H1 (cell line): ENCODE measurements around the gene CPXM2. TPM values are rescaled to one million over a fixed set of nuclear protein-coding genes. Genes with fewer than 3 reads are reported as not detected.

Experiments
- CTCF ChIA-PET: fragments of 300-600 bp; sonication (Branson Sonifier 250); formaldehyde crosslinking; loops from one replicate; lab custom pipeline; 2021; ENCODE audit not compliant: partially characterized antibody; lab: Charles Lee
- POLR2A ChIA-PET: fragments of 300-600 bp; sonication (Branson Sonifier 250); formaldehyde crosslinking; loops from one replicate; lab custom pipeline; 2021; ENCODE audit warnings: inconsistent platforms; ENCODE audit not compliant: partially characterized antibody; lab: Charles Lee
- DNase-seq, 2 experiments: peaks; one replicate each; pipeline versions ENCODE4 v3.0.0 to v3.0.0-alpha.2; 2010 to 2022; ENCODE audit warnings: low spot score in 2 of 2, low read depth in 1 of 2, mixed read lengths in 1 of 2
- FAIRE-seq: peaks from 2 replicates; lab custom pipeline; 2011; peaks lifted over from hg19 to GRCh38; lab: Jason Lieb, UNC
- H2AFZ ChIP-seq: 2 replicates; pipeline ENCODE4 v1.8.1; 2012; ENCODE audit warnings: low read length, inconsistent platforms
- H2AK5ac ChIP-seq: 2 replicates; pipeline ENCODE4 v1.6.1; 2013; ENCODE audit warnings: low read depth, low read length
- H2BK120ac ChIP-seq: replicated peaks from 2 replicates; pipeline ENCODE3; 2013; ENCODE audit warnings: low read depth, low read length, inconsistent platforms
- H2BK12ac ChIP-seq: 2 replicates; pipeline ENCODE4 v1.6.1; 2013; ENCODE audit warnings: low read depth, low read length
- H2BK15ac ChIP-seq: 2 replicates; pipeline ENCODE4 v1.6.1; 2013; ENCODE audit warnings: low read length
- H2BK20ac ChIP-seq: 2 replicates; pipeline ENCODE4 v1.6.1; 2013; ENCODE audit warnings: low read length
- H2BK5ac ChIP-seq: 2 replicates; pipeline ENCODE4 v1.6.1; 2013; ENCODE audit warnings: low read depth, low read length
- H3K14ac ChIP-seq: 2 replicates; pipeline ENCODE4 v1.6.1; 2013; ENCODE audit warnings: inconsistent platforms; ENCODE audit not compliant: insufficient read length
- H3K18ac ChIP-seq: 2 replicates; pipeline ENCODE4 v1.6.1; 2013; ENCODE audit warnings: low read length; ENCODE audit errors: extremely low read depth
- H3K23ac ChIP-seq: 2 replicates; pipeline ENCODE4 v1.6.1; 2013; ENCODE audit warnings: inconsistent platforms; ENCODE audit not compliant: insufficient read length
- H3K23me2 ChIP-seq: 2 replicates; pipeline ENCODE4 v1.6.1; 2013; ENCODE audit warnings: low read depth, low read length
- H3K27ac ChIP-seq: 2 replicates; pipeline ENCODE4 v1.6.1; 2011; ENCODE audit warnings: low read depth, low read length, inconsistent platforms
- H3K27me3 ChIP-seq, 4 experiments: replicated peaks in 1 of 4; 1 replicate in 1 of 4; 2 replicates in 3 of 4; pipeline versions ENCODE4 v1.6.1 to v1.8.1; 2011 to 2013; ENCODE audit warnings: low read length in 3 of 4, mild to moderate bottlenecking in 3 of 4, inconsistent platforms in 2 of 4, mixed read lengths in 2 of 4, moderate library complexity in 1 of 4; ENCODE audit not compliant: control insufficient read depth in 3 of 4, insufficient read depth in 3 of 4; ENCODE audit errors: extremely low read depth in 1 of 4
- H3K36me3 ChIP-seq, 4 experiments: 2 replicates each; pipeline versions ENCODE4 v1.6.1 to v1.8.1; 2011 to 2013; ENCODE audit warnings: mild to moderate bottlenecking in 4 of 4, low read length in 3 of 4, moderate library complexity in 2 of 4, control low read depth in 1 of 4, inconsistent platforms in 1 of 4; ENCODE audit not compliant: insufficient read depth in 4 of 4, control insufficient read depth in 2 of 4
- H3K4ac ChIP-seq: replicated peaks from 2 replicates; pipeline ENCODE3; 2013; ENCODE audit warnings: low read length, low read depth, mixed read lengths, inconsistent platforms; ENCODE audit not compliant: insufficient read length
- H3K4me1 ChIP-seq, 4 experiments: replicated peaks in 1 of 4; 1 replicate in 1 of 4; 2 replicates in 3 of 4; pipeline versions ENCODE4 v1.6.1 to v1.8.1; 2011 to 2013; ENCODE audit warnings: low read length in 3 of 4, inconsistent platforms in 2 of 4, mixed read lengths in 1 of 4; ENCODE audit not compliant: insufficient read depth in 4 of 4, control insufficient read depth in 3 of 4
- H3K4me2 ChIP-seq, 2 experiments: 2 replicates each; pipeline versions ENCODE4 v1.6.1 to v1.8.1; 2011 to 2013; ENCODE audit warnings: low read depth in 2 of 2, low read length in 2 of 2, control low read depth in 1 of 2, inconsistent platforms in 1 of 2, mild to moderate bottlenecking in 1 of 2; ENCODE audit not compliant: insufficient read depth in 1 of 2
- H3K4me3 ChIP-seq, 4 experiments: fragments of 200-600, 300-600 bp in 1 of 4; sonication (generic), shearing (Covaris generic), sonication (Bioruptor Twin) in 1 of 4; 2 replicates each; pipeline versions ENCODE4 v1.5.1 to v1.8.1; 2011 to 2016; ENCODE audit warnings: low read length in 4 of 4, low read depth in 3 of 4, control low read depth in 2 of 4, inconsistent platforms in 2 of 4, mild to moderate bottlenecking in 2 of 4, mixed read lengths in 1 of 4, moderate library complexity in 1 of 4; ENCODE audit not compliant: insufficient read depth in 2 of 4; ENCODE audit errors: extremely low read depth in 1 of 4
- H3K56ac ChIP-seq: replicated peaks from 2 replicates; pipeline ENCODE3; 2013; ENCODE audit warnings: low read depth, mild to moderate bottlenecking, mixed read lengths, low read length, inconsistent platforms; ENCODE audit not compliant: insufficient read length
- H3K79me1 ChIP-seq: 2 replicates; pipeline ENCODE4 v1.6.1; 2013; ENCODE audit warnings: low read depth, low read length, control low read depth
- H3K79me2 ChIP-seq, 2 experiments: 2 replicates each; pipeline versions ENCODE4 v1.6.1 to v1.8.1; 2012 to 2013; ENCODE audit warnings: low read length in 2 of 2, mild to moderate bottlenecking in 2 of 2, inconsistent platforms in 1 of 2; ENCODE audit not compliant: insufficient read depth in 2 of 2, control insufficient read depth in 1 of 2
- H3K9ac ChIP-seq, 4 experiments: replicated peaks in 1 of 4; 1 replicate in 1 of 4; 2 replicates in 3 of 4; pipeline versions ENCODE4 v1.6.1 to v1.8.1; 2011 to 2013; ENCODE audit warnings: low read depth in 3 of 4, low read length in 3 of 4, control low read depth in 2 of 4, mild to moderate bottlenecking in 2 of 4, moderate library complexity in 2 of 4, inconsistent platforms in 1 of 4; ENCODE audit errors: extremely low read depth in 1 of 4
- H3K9me3 ChIP-seq, 2 experiments: 2 replicates each; pipeline versions ENCODE4 v1.6.1 to v1.8.1; 2012 to 2013; ENCODE audit warnings: mild to moderate bottlenecking in 2 of 2, moderate library complexity in 2 of 2, control low read depth in 1 of 2, inconsistent platforms in 1 of 2, low read depth in 1 of 2, low read length in 1 of 2, mixed read lengths in 1 of 2; ENCODE audit not compliant: insufficient read depth in 2 of 2
- H4K20me1 ChIP-seq, 2 experiments: replicated peaks in 1 of 2; 2 replicates each; pipeline versions ENCODE3 to v1.8.1; 2011 to 2013; ENCODE audit warnings: inconsistent platforms in 2 of 2, low read length in 2 of 2, mild to moderate bottlenecking in 1 of 2; ENCODE audit not compliant: insufficient read depth in 2 of 2, control insufficient read depth in 1 of 2
- H4K5ac ChIP-seq: 2 replicates; pipeline ENCODE4 v1.6.1; 2013; ENCODE audit warnings: low read length, low read depth, mixed read lengths, inconsistent platforms; ENCODE audit not compliant: insufficient read length
- H4K8ac ChIP-seq: 2 replicates; pipeline ENCODE4 v1.8.0; 2013; ENCODE audit warnings: mild to moderate bottlenecking, moderate library complexity, low read length, inconsistent platforms; ENCODE audit not compliant: insufficient read depth; ENCODE audit errors: extremely low read depth
- H4K91ac ChIP-seq: replicated peaks from 2 replicates; pipeline ENCODE3; 2013; ENCODE audit warnings: low read length, mixed read lengths, inconsistent platforms; ENCODE audit not compliant: insufficient read length
- CBX8 ChIP-seq: fragments of 300-800, 300-1000 bp; sonication (generic); IDR thresholded peaks from 2 replicates; pipeline ENCODE4 v1.7.1; 2016; ENCODE audit warnings: low read depth, low read length, borderline replicate concordance
- JUND ChIP-seq: IDR thresholded peaks from 2 replicates; pipeline ENCODE4 v1.6.1; 2011; ENCODE audit warnings: mild to moderate bottlenecking, improper control_type of control experiment, low read length
- POU5F1 ChIP-seq: IDR thresholded peaks from 2 replicates; pipeline ENCODE4 v1.6.1; 2011; ENCODE audit warnings: low read depth, mild to moderate bottlenecking, low read length, moderate library complexity
- RAD21 ChIP-seq, 2 experiments: IDR thresholded peaks in 1 of 2; conservative IDR thresholded peaks in 1 of 2; 2 replicates each; pipeline ENCODE4 v1.6.1; 2011; ENCODE audit warnings: low read depth in 2 of 2, low read length in 2 of 2, improper control_type of control experiment in 1 of 2, inconsistent platforms in 1 of 2, mild to moderate bottlenecking in 1 of 2, moderate library complexity in 1 of 2
- RXRA ChIP-seq: IDR thresholded peaks from 2 replicates; pipeline ENCODE4 v1.6.1; 2011; ENCODE audit warnings: low read depth, mild to moderate bottlenecking, low read length, moderate library complexity; ENCODE audit not compliant: insufficient read depth
- TEAD4 ChIP-seq: IDR thresholded peaks from 2 replicates; pipeline ENCODE4 v1.6.1; 2012; ENCODE audit warnings: low read depth, low read length, inconsistent platforms, mixed read lengths
- WGBS, 2 experiments: shearing (Covaris generic) in 1 of 2; methylation state at CpG; one replicate each; pipeline versions ENCODE4 v1.1.6 to v1.1.7; 2013 to 2015; ENCODE audit warnings: low lambda C conversion rate in 2 of 2, mixed read lengths in 2 of 2, inconsistent platforms in 1 of 2, low coverage in 1 of 2, missing lambda C conversion rate in 1 of 2; ENCODE audit not compliant: insufficient replicate concordance in 2 of 2, insufficient coverage in 1 of 2, insufficient read length in 1 of 2; ENCODE audit errors: extremely low coverage in 1 of 2, missing lambda C conversion rate in 1 of 2; 5-methylcytosine and 5-hydroxymethylcytosine counted together
- polyA plus RNA-seq, 7 experiments: library from polyadenylated mRNA; depleted of rRNA in 3 of 7; stranded (reverse) in 5 of 7; unstranded in 2 of 7; fragments of >200 nt in 5 of 7; fragments of 200-250 nt in 2 of 7; gene quantifications; 1 replicate in 5 of 7; 2 replicates in 1 of 7; 4 replicates in 1 of 7; pipeline versions ENCODE4 v1.2.1 to v1.2.3, GENCODE V29; 2011 to 2013; ENCODE audit warnings: missing spikeins in 2 of 7, mixed read lengths in 2 of 7
- total RNA-seq: library from RNA; stranded (reverse); fragmentation: NEBNext Ultra II Directional; extraction: Animal tissue kit (Norgen Biotek cat#: 25700); gene quantifications from 2 replicates; pipeline ENCODE4 v1.2.1, GENCODE V29; 2021
- TF ChIP-seq, protein P1 (sequence below): IDR thresholded peaks from 2 replicates; pipeline ENCODE4 v1.6.1; 2011; ENCODE audit warnings: low read length, improper control_type of control experiment

Gene CPXM2
- total and polyA plus RNA-seq, 2 of the 8 experiments (the other 6 are each of a cell fraction or from before 2014, with no cell fraction given), result 2.4 to 2.9 TPM

DNA sequence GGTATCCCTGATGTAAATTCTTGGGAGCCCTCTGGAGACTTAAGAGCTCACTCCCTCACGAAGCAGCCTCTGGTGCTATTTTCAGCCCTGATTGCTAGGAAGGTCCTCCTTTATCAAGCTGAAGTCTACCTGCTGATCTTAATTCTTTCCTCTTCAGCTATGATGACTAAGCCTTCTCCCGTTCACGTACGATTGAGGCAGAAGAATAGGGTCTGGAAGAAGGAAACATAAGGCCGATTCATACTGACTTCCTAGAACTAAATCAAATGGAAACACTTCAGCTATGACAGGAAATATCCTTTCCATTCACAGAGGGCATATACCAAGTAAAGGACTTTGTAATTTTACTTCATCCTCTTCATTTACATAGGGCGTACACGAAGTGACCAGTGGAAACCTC is 107.0 kb downstream of the CPXM2 start:
- CTCF ChIA-PET, result interaction anchor here (0.8 to 1.6 kb wide), 2 partner anchors 31 to 81 kb away, joined by 3 to 4 read pairs; no protein-coding TSS in a partner anchor
- H3K9me3 ChIP-seq, result no peaks in the 10 kb centered on the region
- no peaks in the 10 kb centered on the region for H3K79me2 ChIP-seq
- no peak overlapping the region for H3K18ac ChIP-seq
- no peak overlapping the region for H3K4me2 ChIP-seq
- no peak overlapping the region for H3K9ac ChIP-seq
- no peak overlapping the region for H2BK12ac ChIP-seq
- H3K4ac ChIP-seq, result no peak overlapping the region
- FAIRE-seq, result no peak
- TF ChIP-seq, protein P1, sequence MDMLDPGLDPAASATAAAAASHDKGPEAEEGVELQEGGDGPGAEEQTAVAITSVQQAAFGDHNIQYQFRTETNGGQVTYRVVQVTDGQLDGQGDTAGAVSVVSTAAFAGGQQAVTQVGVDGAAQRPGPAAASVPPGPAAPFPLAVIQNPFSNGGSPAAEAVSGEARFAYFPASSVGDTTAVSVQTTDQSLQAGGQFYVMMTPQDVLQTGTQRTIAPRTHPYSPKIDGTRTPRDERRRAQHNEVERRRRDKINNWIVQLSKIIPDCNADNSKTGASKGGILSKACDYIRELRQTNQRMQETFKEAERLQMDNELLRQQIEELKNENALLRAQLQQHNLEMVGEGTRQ, result no peak
- no peak for TF ChIP-seq JUND
- no peak for TF ChIP-seq RXRA
- TF ChIP-seq TEAD4, result no peak
- TF ChIP-seq RAD21 (IDR thresholded peaks at IDR 0.05 in 1 of 2, conservative IDR thresholded peaks at IDR 0.05 in 1 of 2; ENCODE audit: low read depth in 2 of 2, low read length in 2 of 2), result no peak
- TF ChIP-seq POU5F1, result no peak
- TF ChIP-seq CBX8, result no peak
- H4K20me1 ChIP-seq, result no peaks in the 10 kb centered on the region
- H3K4me3 ChIP-seq, result no peak overlapping the region
- no peak for DNase-seq
- no peak overlapping the region for H3K56ac ChIP-seq
- 89% methylated on average over 7 of the region's 7 CpGs; no CpG with 5 or more reads in 1 of the 2 experiments for WGBS, 2 experiments
- no peaks in the 10 kb centered on the region for H3K23me2 ChIP-seq
- peaks cover 2 to 10% (median 6%) of the 10 kb centered on the region in 4 experiments; a peak in 3 of 7 replicates for H3K4me1 ChIP-seq
- no peaks in the 10 kb centered on the region for H3K79me1 ChIP-seq
- no peak overlapping the region for H2AFZ ChIP-seq
- H2AK5ac ChIP-seq, result no peak overlapping the region
- no peak overlapping the region for H2BK120ac ChIP-seq
- H3K27me3 ChIP-seq, result peaks cover 0 to 9% (median 9%) of the 10 kb centered on the region in 4 experiments; a peak in 3 of 7 replicates
- H2BK5ac ChIP-seq, result no peak overlapping the region
- H4K91ac ChIP-seq, result no peak overlapping the region
- no peak overlapping the region for H2BK15ac ChIP-seq
- no peak overlapping the region for H3K23ac ChIP-seq
- no peak overlapping the region for H3K27ac ChIP-seq
- H2BK20ac ChIP-seq, result no peak overlapping the region
- H3K36me3 ChIP-seq, result no peaks in the 10 kb centered on the region
- no peak overlapping the region for H4K5ac ChIP-seq
- H3K14ac ChIP-seq, result no peak overlapping the region
- POLR2A ChIA-PET, result no interaction called here
- H4K8ac ChIP-seq, result no peak overlapping the region
